HG03066 (cell line): Measurements from ENCODE around the gene DBN1.

ENCODE experiments used
- ATAC-seq: cut with Tn5 transposase; IDR thresholded peaks from one replicate; pipeline ENCODE4 v1.9.1; 2021; ENCODE audit warnings: low read depth; ENCODE audit not compliant: unreplicated experiment

DBN1 gene

GRCh38 chr5:177445917-177446199 lies 27.6 kb downstream of the DBN1 start:
- ATAC-seq, result no peak

GRCh38 chr5:177445052-177445916 lies 28.1 kb downstream of the DBN1 start:
- no peak for ATAC-seq

GRCh38 chr5:177444106-177445051 lies 29.1 kb downstream of the DBN1 start:
- no peak for ATAC-seq

GRCh38 chr5:177443144-177443983 lies 30.1 kb downstream of the DBN1 start:
- ATAC-seq, result no peak

GRCh38 chr5:177442066-177442826 lies 31.2 kb downstream of the DBN1 start:
- no peak for ATAC-seq

GRCh38 chr5:177440990-177441780 lies 32.2 kb downstream of the DBN1 start:
- ATAC-seq, result no peak

- no peak for ATAC-seq
Measured at GRCh38 chr5:177440211-177440989, 33.0 kb downstream of the DBN1 start.

- no peak for ATAC-seq
Measured at GRCh38 chr5:177439518-177440053, 33.8 kb downstream of the DBN1 start.

GRCh38 chr5:177438468-177438867 lies 35.0 kb downstream of the DBN1 start:
- ATAC-seq, result no peak

- no peak for ATAC-seq
Measured at GRCh38 chr5:177437623-177438022, 35.8 kb downstream of the DBN1 start.

GRCh38 chr5:177435847-177436536 lies 37.4 kb downstream of the DBN1 start:
- no peak for ATAC-seq

GRCh38 chr5:177434942-177435738 lies 38.3 kb downstream of the DBN1 start:
- no peak for ATAC-seq

GRCh38 chr5:177434437-177434836 lies 39.0 kb downstream of the DBN1 start:
- no peak for ATAC-seq

GRCh38 chr5:177433658-177434217 lies 39.7 kb downstream of the DBN1 start:
- no peak for ATAC-seq

- ATAC-seq, result no peak
Measured at GRCh38 chr5:177432839-177433657, 40.4 kb downstream of the DBN1 start.
